Ovary (tissue), 3 donors: ENCODE results near the gene ZNF746.
"Not testable (repeated sequence)": the region's sequence is repeated elsewhere in the genome, so short reads cannot be mapped to it uniquely, and the experiment has no call there.

ENCODE experiments used
- CTCF ChIP-seq, 3 donors: fragments of 450-650 bp in 2 of 3; fragments of 200-600 bp in 1 of 3; IDR thresholded peaks; one replicate each; pipeline versions ENCODE4 v1.5.1 to v1.8.0; 2016 to 2022; ENCODE audit warnings: antibody characterized with exemption in 3 of 3, mild to moderate bottlenecking in 1 of 3
- EP300 ChIP-seq: sonication (generic); formaldehyde crosslinking; IDR thresholded peaks from one replicate; pipeline ENCODE4 v1.6.1; 2017; ENCODE audit warnings: antibody characterized with exemption
- donor health status: DM: no; HTN: no; CAD: no.

- not testable (repeated sequence) for TF ChIP-seq EP300; CTCF (IDR thresholded peaks at IDR 0.05)
Measured at GRCh38 chr7:149493975-149494374, 3.6 kb downstream of the ZNF746 start.
